ENCODE results near the gene LMO2. TPM values are rescaled to one million over a fixed set of nuclear protein-coding genes. Genes with fewer than 3 reads are reported as not detected.

LMO2 gene
- total RNA-seq = 0.09 TPM in 1 of 2 replicates, not detected in the other

DNA sequence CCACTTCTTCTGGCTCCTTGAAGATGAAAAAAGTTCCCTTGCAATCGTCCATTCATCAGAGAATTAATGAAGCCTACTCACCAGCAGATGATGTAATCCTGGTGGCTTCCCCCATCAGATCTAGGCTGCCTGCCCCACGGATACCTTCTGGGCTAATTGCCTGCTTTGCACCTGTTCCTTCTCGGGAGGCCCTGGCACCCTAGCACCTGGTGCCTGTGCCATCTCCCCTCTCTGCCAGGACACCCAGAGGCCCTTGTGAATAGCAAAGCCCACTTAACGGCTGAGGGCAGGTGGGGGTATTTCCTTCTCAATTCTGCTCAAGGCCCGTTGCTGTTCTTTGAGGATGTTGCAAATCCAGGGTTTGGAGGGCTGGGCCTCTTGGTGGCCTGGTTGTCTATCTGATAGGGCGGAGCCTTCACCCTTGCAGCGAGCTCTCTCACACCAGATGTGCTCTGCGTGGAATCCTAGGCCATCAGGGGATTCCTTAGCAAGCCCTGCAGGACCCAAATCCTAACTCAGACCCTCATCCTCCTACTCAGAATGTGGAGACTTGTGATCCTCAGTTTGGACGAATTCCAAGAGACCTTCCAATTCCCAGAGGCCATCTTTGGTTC lies at the start of gene LMO2:
TSS of gene LMO2 (minus strand) at position 363 of the 614 bp plus-strand sequence. CDS start 22,360 bp downstream, outside the sequence.

Other genes with a start within 250 kb of the LMO2 start
- gene C11orf91, start 191.2 kb downstream of the LMO2 start, total RNA-seq = not detected in 2 replicates
- 370 and 1,056 TPM in 2 replicates for gene CD59, start 155.7 kb downstream of the LMO2 start, total RNA-seq
- gene FBXO3, start 117.6 kb downstream of the LMO2 start, total RNA-seq = 41.8 and 45.1 TPM in 2 replicates
- gene CAPRIN1, start 159.7 kb upstream of the LMO2 start, total RNA-seq = 181 and 286 TPM in 2 replicates
- gene NAT10, start 213.6 kb upstream of the LMO2 start, total RNA-seq = 12.2 and 24.4 TPM in 2 replicates

All from smooth muscle cell of the umbilical artery (primary cell).